Stimulated activated CD8-positive, alpha-beta memory T cell treated with anti-CD3 and anti-CD28 coated beads, Interleukin-15, amount 100 ng/mL, for 1 hour (primary cell): ENCODE data around the gene BAHD1.

Experiments used
- DNase-seq: peaks from one replicate; pipeline ENCODE4 v3.0.0-alpha.2; 2020; ENCODE audit warnings: low read depth

Gene BAHD1

GRCh38 chr15:40498891-40499290 lies 58.1 kb downstream of the BAHD1 start:
- DNase-seq = no peak

- DNase-seq = no peak
Measured at GRCh38 chr15:40499931-40500330, 59.2 kb downstream of the BAHD1 start.

GRCh38 chr15:40500568-40501330 lies 60.0 kb downstream of the BAHD1 start:
- no peak for DNase-seq

- DNase-seq = no peak
Measured at GRCh38 chr15:40501487-40501886, 60.7 kb downstream of the BAHD1 start.

GRCh38 chr15:40506964-40507571 lies 66.3 kb downstream of the BAHD1 start:
- peak; percentile 32 for DNase-seq

- no peak for DNase-seq
Measured at GRCh38 chr15:40508216-40508615, 67.5 kb downstream of the BAHD1 start.

- no peak for DNase-seq
Measured at GRCh38 chr15:40510201-40510600, 69.4 kb downstream of the BAHD1 start.

GRCh38 chr15:40511093-40511471 lies 70.3 kb downstream of the BAHD1 start:
- no peak for DNase-seq

GRCh38 chr15:40511472-40512133 lies 70.8 kb downstream of the BAHD1 start:
- DNase-seq = no peak

- DNase-seq = no peak
Measured at GRCh38 chr15:40512440-40512839, 71.7 kb downstream of the BAHD1 start.

GRCh38 chr15:40513609-40514008 lies 72.9 kb downstream of the BAHD1 start:
- DNase-seq = no peak

GRCh38 chr15:40516322-40516721 lies 75.6 kb downstream of the BAHD1 start:
- no peak for DNase-seq
